Panc1 (cell line): Measurements from ENCODE around the gene IGF1R. TPM values are rescaled to one million over a fixed set of nuclear protein-coding genes. Genes with fewer than 3 reads are reported as not detected.
A peak's percentile ranks its signal among the peaks of the same experiment; 100 is the strongest.

Experiments used
- ATAC-seq: fragments of 200-7000 bp; cut with Tn5 transposase; 2 replicates; pipeline ENCODE4 v1.9.1; 2020; ENCODE audit warnings: mild to moderate bottlenecking, moderate library complexity
- BruUV-seq: library from RNA; stranded (reverse); fragments of 400-500 nt; replicated peaks from 2 replicates; lab custom pipeline; 2021; lab: Mats Ljungman, UMichigan
- CTCF ChIA-PET: fragments of 300-600 bp; sonication (Branson Sonifier 250); formaldehyde crosslinking; loops from one replicate; lab custom pipeline; 2022; ENCODE audit warnings: antibody characterized with exemption; lab: Charles Lee
- POLR2A ChIA-PET: fragments of 300-600 bp; sonication (Branson Sonifier 250); formaldehyde crosslinking; loops from one replicate; lab custom pipeline; 2022; ENCODE audit warnings: antibody characterized with exemption; lab: Charles Lee
- DNase-seq: peaks from one replicate; pipeline ENCODE4 v3.0.0-alpha.2; 2010; ENCODE audit warnings: low read depth, low spot score
- H3K27ac ChIP-seq: 2 replicates; pipeline ENCODE4 v1.5.1; 2011; ENCODE audit warnings: mild to moderate bottlenecking, low read length, inconsistent platforms
- H3K27me3 ChIP-seq: fragments of 200-500 bp; sonication (Bioruptor generic); 2 replicates; pipeline ENCODE4 v1.6.0; 2014; ENCODE audit warnings: low read length, inconsistent platforms; ENCODE audit not compliant: control insufficient read depth, insufficient read depth
- H3K36me3 ChIP-seq: fragments of 200-500 bp; sonication (Bioruptor generic); 2 replicates; pipeline ENCODE4 v1.5.1; 2014; ENCODE audit warnings: inconsistent platforms, mild to moderate bottlenecking, low read length, moderate library complexity; ENCODE audit not compliant: control insufficient read depth, insufficient read depth
- H3K4me1 ChIP-seq: 2 replicates; pipeline ENCODE4 v1.5.1; 2011; ENCODE audit warnings: inconsistent platforms, mild to moderate bottlenecking, low read length, moderate library complexity; ENCODE audit not compliant: control insufficient read depth, insufficient read depth
- H3K4me3 ChIP-seq, 2 experiments: 2 replicates each; pipeline ENCODE4 v1.5.1; 2011 to 2012; ENCODE audit warnings: low read depth in 2 of 2, low read length in 2 of 2, mild to moderate bottlenecking in 2 of 2, inconsistent platforms in 1 of 2, moderate library complexity in 1 of 2
- H3K9me3 ChIP-seq: fragments of 200-500 bp; sonication (Bioruptor generic); 2 replicates; pipeline ENCODE4 v1.5.1; 2014; ENCODE audit warnings: low read depth, mild to moderate bottlenecking, inconsistent platforms, low read length, moderate library complexity; ENCODE audit not compliant: control insufficient read depth, insufficient read depth
- POLR2AphosphoS5 ChIP-seq: IDR thresholded peaks from 2 replicates; pipeline ENCODE4 v1.6.1; 2012; ENCODE audit warnings: mild to moderate bottlenecking, low read depth, low read length, moderate library complexity
- REST ChIP-seq, 2 experiments: IDR thresholded peaks; 2 replicates each; pipeline ENCODE4 v1.6.1; 2011 to 2012; ENCODE audit warnings: low read depth in 2 of 2, control low read depth in 1 of 2, low read length in 1 of 2, mild to moderate bottlenecking in 1 of 2, moderate library complexity in 1 of 2; ENCODE audit not compliant: insufficient read depth in 1 of 2
- SIN3A ChIP-seq: IDR thresholded peaks from 2 replicates; pipeline ENCODE4 v1.6.1; 2012; ENCODE audit warnings: low read depth, mild to moderate bottlenecking, low read length, moderate library complexity, borderline replicate concordance; ENCODE audit not compliant: insufficient read depth
- TCF7L2 ChIP-seq: IDR thresholded peaks from 2 replicates; pipeline ENCODE4 v1.6.1; 2011; ENCODE audit warnings: mild to moderate bottlenecking, low read depth, low read length, inconsistent platforms
- in situ Hi-C: cut with HindIII; loops from 2 replicates; pipeline ENCODE4 v1.10.0; 2016; ENCODE audit warnings: low sequenced_read_pairs, low pct_unique_long_range_greater_than_20kb
- intact Hi-C: fragments of 100-400 bp; cut with micrococcal nuclease; formaldehyde crosslinking; loops from one replicate; pipeline ENCODE4 v1.10.0; 2022; ENCODE audit not compliant: unreplicated experiment
- total RNA-seq: library from RNA; stranded (reverse); gene quantifications from one replicate; pipeline ENCODE4 v1.2.1, GENCODE V29; 2021; ENCODE audit not compliant: unreplicated experiment
- TF ChIP-seq, protein P1 (sequence below): fragments of 450-650 bp; IDR thresholded peaks from 2 replicates; pipeline ENCODE4 v1.5.1; 2017; ENCODE audit warnings: mild to moderate bottlenecking

The IGF1R gene
- total RNA-seq, 1 experiment from 2014 or later = 77.1 TPM

DNA sequence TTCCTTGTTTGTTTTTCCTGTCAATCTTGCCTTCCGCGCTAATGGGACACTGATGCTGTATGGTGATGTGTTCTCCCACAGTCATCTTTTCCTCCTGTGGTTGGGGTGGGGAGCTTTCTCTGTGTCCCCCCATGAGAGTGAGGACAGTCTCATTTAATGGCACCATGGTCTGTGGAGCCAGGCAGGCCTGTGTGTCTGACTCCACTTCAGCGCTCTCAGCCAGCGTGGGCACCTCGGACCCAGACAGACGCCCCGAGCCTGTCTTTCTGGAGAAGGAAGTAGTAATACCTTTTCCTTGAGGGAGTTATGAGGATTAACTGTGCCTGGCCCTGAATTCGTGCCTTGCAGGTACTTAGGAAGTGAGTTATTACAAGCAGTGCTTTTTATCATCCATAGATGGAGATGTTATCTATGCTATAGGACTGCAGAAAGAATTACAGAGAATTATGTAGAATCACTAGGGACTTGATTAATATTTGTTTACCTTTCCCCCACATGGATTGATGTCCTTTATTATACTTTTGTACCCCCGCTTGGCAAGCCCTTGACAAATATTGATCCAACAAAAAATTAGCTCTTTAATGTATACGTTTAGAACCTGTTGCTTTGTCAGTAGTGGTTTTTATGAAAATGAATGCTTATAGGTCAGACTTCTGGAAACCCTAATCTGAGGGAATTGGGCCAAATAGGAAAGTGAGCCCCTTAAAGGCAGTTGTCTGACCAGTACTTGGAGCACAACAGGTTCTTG lies 206.9 kb downstream of the IGF1R start:
- intact Hi-C loops = no loop called here
- H3K4me3 ChIP-seq = no peak overlapping the region
- H3K4me1 ChIP-seq = peaks cover 88% of the 10 kb centered on the region
- ChIA-PET POLR2A (no interaction called here), CTCF (no interaction called here)
- no peaks in the 10 kb centered on the region for H3K36me3 ChIP-seq
- no TSS peak for BruUV-seq
- in situ Hi-C loops = no loop called here
- no peaks in the 10 kb centered on the region for H3K9me3 ChIP-seq
- DNase-seq (no peak), ATAC-seq (no peak)
- no peaks in the 10 kb centered on the region for H3K27me3 ChIP-seq
- no peak for TF ChIP-seq POLR2AphosphoS5
- peak overlapping the region; percentile 99 for H3K27ac ChIP-seq

DNA sequence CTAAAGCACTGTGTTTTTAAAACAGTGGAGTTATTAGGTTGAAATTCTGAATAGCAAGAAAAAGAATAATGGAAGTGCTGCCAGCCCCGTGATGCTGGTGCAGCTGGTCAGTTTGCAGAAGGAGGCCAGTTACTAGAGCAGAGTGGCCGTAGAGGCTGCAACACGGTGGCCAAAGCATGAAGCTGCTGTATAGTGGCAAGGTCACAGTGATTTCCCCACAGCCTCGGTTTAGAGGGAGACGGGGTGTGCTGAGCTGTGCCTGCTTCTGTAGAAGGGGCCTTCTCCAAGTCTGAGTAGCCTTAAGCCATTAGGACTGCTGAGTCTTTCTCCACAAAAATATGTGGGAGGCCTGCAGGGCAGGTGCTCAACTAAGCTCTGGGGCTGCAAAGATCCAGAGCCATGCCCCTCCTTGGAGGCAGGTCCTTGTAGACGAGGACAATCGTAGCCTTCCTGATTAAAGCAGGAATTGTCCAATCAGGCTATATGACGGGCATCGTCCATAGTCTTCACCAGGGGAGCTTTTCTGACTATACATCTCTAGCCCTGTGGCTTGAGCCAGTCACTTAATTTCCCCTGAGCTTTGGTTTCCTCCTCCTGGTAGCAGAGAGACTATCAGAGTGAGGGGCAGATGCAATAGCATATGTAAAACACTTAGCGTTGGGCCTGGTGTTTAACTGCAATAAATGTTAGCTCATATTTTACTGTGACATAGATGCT lies 207.6 kb downstream of the IGF1R start:
- BruUV-seq = no TSS peak
- intact Hi-C loops = no loop called here
- ChIA-PET CTCF (no interaction called here), POLR2A (interaction anchor here (0.5 kb wide), 1 partner anchor 10 kb away, joined by 3 read pairs; no protein-coding TSS in a partner anchor)
- H3K27ac ChIP-seq = peak overlapping the region; percentile 99
- peaks cover 88% of the 10 kb centered on the region for H3K4me1 ChIP-seq
- in situ Hi-C loops = no loop called here
- H3K4me3 ChIP-seq = peak overlapping the region in 1 of 2 experiments; percentile 12; a peak in 2 of 4 replicates
- no peaks in the 10 kb centered on the region for H3K9me3 ChIP-seq
- ATAC-seq = peak; percentile 7
- no peak for DNase-seq
- no peaks in the 10 kb centered on the region for H3K27me3 ChIP-seq
- no peaks in the 10 kb centered on the region for H3K36me3 ChIP-seq
- TF ChIP-seq SIN3A (no peak), TCF7L2 (no peak), REST (IDR thresholded peaks at IDR 0.05; ENCODE audit: insufficient read depth in 1 of 2, low read depth in 2 of 2, low read length in 1 of 2) (no peak), POLR2AphosphoS5 (no peak)
- TF ChIP-seq, protein P1, sequence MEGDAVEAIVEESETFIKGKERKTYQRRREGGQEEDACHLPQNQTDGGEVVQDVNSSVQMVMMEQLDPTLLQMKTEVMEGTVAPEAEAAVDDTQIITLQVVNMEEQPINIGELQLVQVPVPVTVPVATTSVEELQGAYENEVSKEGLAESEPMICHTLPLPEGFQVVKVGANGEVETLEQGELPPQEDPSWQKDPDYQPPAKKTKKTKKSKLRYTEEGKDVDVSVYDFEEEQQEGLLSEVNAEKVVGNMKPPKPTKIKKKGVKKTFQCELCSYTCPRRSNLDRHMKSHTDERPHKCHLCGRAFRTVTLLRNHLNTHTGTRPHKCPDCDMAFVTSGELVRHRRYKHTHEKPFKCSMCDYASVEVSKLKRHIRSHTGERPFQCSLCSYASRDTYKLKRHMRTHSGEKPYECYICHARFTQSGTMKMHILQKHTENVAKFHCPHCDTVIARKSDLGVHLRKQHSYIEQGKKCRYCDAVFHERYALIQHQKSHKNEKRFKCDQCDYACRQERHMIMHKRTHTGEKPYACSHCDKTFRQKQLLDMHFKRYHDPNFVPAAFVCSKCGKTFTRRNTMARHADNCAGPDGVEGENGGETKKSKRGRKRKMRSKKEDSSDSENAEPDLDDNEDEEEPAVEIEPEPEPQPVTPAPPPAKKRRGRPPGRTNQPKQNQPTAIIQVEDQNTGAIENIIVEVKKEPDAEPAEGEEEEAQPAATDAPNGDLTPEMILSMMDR = no peak

GRCh38 chr15:98856532-98856907 lies 208.2 kb downstream of the IGF1R start:
- ChIA-PET CTCF (no interaction called here), POLR2A (interaction anchor here (0.5 kb wide), 1 partner anchor 10 kb away, joined by 3 read pairs; no protein-coding TSS in a partner anchor)
- BruUV-seq = no TSS peak
- H3K9me3 ChIP-seq = no peaks in the 10 kb centered on the region
- peak overlapping the region; percentile 99 for H3K27ac ChIP-seq
- TF ChIP-seq SIN3A (no peak), REST (IDR thresholded peaks at IDR 0.05; ENCODE audit: insufficient read depth in 1 of 2, low read depth in 2 of 2, low read length in 1 of 2) (no peak), TCF7L2 (no peak), POLR2AphosphoS5 (no peak)
- TF ChIP-seq, protein P1 = no peak
- ATAC-seq (no peak), DNase-seq (no peak)
- H3K4me3 ChIP-seq = no peak overlapping the region
- no peaks in the 10 kb centered on the region for H3K27me3 ChIP-seq
- intact Hi-C loops = no loop called here
- H3K4me1 ChIP-seq = peaks cover 88% of the 10 kb centered on the region
- H3K36me3 ChIP-seq = no peaks in the 10 kb centered on the region
- in situ Hi-C loops = no loop called here
